ENCODE data around the gene MBD1.
A peak's percentile ranks its signal among the peaks of the same experiment; 100 is the strongest.

DNA sequence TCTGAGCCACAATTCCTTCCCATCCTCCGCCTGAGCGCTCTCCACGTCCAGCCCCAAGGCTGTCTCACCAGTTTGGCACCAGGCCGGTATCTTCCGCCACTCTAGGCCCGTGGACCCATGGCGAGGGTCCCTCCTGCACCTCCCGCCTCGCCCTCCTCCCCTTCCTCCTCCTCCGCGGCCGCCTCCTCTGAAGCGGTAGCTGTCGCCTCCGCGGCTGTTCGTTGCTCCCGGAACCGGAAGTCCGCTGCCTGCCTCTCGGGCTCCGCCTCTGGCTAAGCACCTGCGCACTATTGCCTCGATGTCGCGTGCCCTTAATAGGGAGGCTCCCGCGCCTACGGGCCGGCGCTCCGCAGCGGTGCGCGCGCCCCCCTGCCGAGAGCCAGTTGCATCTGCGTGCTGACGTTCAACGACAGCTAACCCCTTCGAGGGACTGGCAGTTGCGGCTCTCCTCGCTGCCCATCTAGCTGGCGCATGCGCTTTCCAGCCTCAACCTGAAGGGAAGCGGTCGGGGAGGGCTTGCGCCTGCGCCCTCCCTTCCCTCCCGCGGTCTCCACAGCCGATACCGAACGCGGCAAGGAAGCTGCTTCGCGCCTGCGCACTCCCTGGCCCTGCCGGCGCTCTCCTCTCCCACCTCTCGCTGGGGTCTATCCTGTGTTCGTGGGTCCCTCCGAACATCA lies at the start of gene MBD1:
- TF ChIP-seq FOXA1 (IDR thresholded peaks at IDR 0.05) (no peak), FOXA1 (CRISPR knock-in tag; IDR thresholded peaks at IDR 0.05) (0 out of 2 replicates have a peak, but pooled peaks have one; percentile 20), ZMYM4 (CRISPR knock-in tag; IDR thresholded peaks at IDR 0.05) (peak; percentile 93), CAMTA2 (CRISPR knock-in tag; IDR thresholded peaks at IDR 0.05; ENCODE audit: borderline replicate concordance) (no peak; the same call in 1 of the 2 replicates), ZNF180 (CRISPR knock-in tag; IDR thresholded peaks at IDR 0.05; ENCODE audit: borderline replicate concordance, low read depth) (0 out of 2 replicates have a peak, but pooled peaks have one; percentile 53)

Measured in HepG2 (cell line).